HG03159 (cell line): ENCODE results near the gene CDR2L.
"Not testable (repeated sequence)": the region's sequence is repeated elsewhere in the genome, so short reads cannot be mapped to it uniquely, and the experiment has no call there.

Experiments used
- ATAC-seq: cut with Tn5 transposase; IDR thresholded peaks from one replicate; pipeline ENCODE4 v1.9.1; 2021; ENCODE audit warnings: mild to moderate bottlenecking, moderate library complexity; ENCODE audit not compliant: unreplicated experiment

Gene CDR2L

GRCh38 chr17:75036643-75037268, 49.3 kb downstream of the CDR2L start:
- ATAC-seq, result no peak

- no peak for ATAC-seq
These were observed 51.8 kb downstream of the CDR2L start for GRCh38 chr17:75039238-75039637.

- ATAC-seq, result no peak
These were observed 54.3 kb downstream of the CDR2L start for GRCh38 chr17:75041656-75042280.

- ATAC-seq, result not testable (repeated sequence)
These were observed 56.4 kb downstream of the CDR2L start for GRCh38 chr17:75043789-75044188.

DNA sequence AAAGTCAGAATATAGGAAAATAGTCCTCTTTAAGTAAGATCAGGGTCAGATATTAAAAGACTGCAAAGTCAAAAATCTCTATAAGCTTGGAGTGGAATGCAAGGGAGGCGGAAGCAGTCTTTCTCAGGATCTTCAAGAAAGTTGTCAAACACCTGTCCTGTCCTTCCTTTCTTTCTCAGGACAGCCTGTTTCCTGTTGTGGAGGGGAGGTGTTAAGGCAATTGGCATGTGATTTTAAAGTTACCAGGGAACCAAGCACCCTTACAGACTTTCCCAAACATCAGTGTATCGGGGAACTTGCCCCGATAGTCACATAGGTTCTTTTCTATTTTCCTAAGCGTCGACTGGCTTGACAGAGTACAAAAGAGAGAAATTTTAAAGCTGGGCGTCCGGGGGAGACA, 57.3 kb downstream of the CDR2L start:
- no peak for ATAC-seq

DNA sequence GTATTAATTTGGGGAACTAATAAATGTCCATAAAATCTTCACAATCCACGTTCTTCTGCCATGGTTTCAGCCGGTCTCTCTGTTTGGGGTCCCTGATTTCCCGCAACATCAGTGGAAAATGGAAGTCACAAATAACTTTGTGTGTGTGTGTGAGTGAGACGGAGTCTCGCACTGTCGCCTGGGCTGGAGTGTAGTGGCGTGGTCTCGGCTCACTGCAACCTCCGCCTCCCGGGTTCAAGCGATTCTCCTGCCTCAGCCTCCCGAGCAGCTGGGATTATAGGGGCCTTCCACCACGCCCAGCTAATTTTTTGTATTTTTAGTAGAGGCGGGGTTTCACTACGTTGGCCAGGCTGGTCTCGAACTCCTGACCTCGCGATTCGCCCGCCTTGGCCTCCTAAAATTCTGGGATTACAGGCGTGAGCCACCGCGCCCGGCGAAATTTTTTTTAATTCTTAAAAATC, 58.5 kb downstream of the CDR2L start:
- ATAC-seq, result not testable (repeated sequence)

- ATAC-seq, result peak; percentile 94
These were observed 59.2 kb downstream of the CDR2L start, which contains the start of the genes ATP5PD and KCTD2 for GRCh38 chr17:75046407-75047289. ATP5PD (minus strand) TSS chr17:75046969; CDS start chr17:75042650, 4,319 bp downstream. KCTD2 (plus strand) TSS chr17:75047225; CDS start chr17:75047251, 26 bp downstream.

DNA sequence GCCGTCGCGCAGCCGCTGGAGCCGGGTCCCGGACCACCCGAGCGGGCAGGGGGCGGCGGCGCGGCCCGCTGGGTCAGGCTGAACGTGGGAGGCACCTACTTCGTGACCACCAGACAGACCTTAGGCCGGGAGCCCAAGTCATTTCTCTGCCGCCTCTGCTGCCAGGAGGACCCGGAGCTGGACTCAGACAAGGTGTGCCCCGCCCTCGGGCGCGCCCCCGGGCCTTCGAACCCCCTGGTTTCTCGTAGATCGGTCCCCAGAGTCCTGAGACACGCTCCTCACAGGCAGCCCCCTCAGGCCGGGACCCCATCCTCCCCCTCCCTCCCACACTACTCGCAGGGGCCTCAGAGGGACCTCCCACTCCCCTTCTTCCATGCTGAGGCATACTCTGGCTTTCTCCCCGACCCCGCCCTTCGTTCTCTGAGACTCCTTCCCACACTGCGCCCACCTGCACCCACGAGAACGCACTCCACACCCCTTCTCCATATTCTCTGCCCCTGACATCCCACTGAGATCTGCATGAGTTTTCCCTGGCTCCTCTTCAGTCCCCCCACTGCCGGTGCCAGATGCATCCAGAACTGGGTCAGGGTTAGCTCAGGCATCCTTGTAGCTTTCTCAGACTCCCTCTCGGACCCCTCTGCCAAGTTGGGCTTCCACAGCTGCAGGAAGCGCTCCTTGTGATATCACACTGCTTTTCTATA, 60.1 kb downstream of the CDR2L start:
- peak; percentile 3 for ATAC-seq

- ATAC-seq, result no peak
These were observed 60.9 kb downstream of the CDR2L start for GRCh38 chr17:75048249-75048878.

- ATAC-seq, result no peak
These were observed 61.6 kb downstream of the CDR2L start for GRCh38 chr17:75049057-75049456.

- ATAC-seq, result no peak
These were observed 62.3 kb downstream of the CDR2L start for GRCh38 chr17:75049706-75050105.

- ATAC-seq, result no peak
These were observed 64.5 kb downstream of the CDR2L start for GRCh38 chr17:75051941-75052340.
